Cardiac septum (tissue), 1 donor: ENCODE results near the gene CEP128. TPM values are rescaled to one million over a fixed set of nuclear protein-coding genes. Genes with fewer than 3 reads are reported as not detected.

Experiments used
- DNase-seq: peaks from one replicate; pipeline ENCODE4 v3.0.0-alpha.2; 2020; ENCODE audit warnings: low spot score
- intact Hi-C: fragments of 100-400 bp; cut with DNase I; formaldehyde crosslinking; loops from one replicate; pipeline ENCODE4 v1.14.0; 2022
- total RNA-seq: library from RNA; stranded (reverse); fragmentation: NEBNext Ultra II Directional; extraction: Animal tissue kit (Norgen Biotek cat#: 25700); gene quantifications from one replicate; pipeline ENCODE4 v1.2.1, GENCODE V29; 2021
- donor health status: DM: no; HTN: no; CAD: no.

CEP128 gene
- total RNA-seq, 1 donor from 2014 or later = 3.0 TPM

DNA sequence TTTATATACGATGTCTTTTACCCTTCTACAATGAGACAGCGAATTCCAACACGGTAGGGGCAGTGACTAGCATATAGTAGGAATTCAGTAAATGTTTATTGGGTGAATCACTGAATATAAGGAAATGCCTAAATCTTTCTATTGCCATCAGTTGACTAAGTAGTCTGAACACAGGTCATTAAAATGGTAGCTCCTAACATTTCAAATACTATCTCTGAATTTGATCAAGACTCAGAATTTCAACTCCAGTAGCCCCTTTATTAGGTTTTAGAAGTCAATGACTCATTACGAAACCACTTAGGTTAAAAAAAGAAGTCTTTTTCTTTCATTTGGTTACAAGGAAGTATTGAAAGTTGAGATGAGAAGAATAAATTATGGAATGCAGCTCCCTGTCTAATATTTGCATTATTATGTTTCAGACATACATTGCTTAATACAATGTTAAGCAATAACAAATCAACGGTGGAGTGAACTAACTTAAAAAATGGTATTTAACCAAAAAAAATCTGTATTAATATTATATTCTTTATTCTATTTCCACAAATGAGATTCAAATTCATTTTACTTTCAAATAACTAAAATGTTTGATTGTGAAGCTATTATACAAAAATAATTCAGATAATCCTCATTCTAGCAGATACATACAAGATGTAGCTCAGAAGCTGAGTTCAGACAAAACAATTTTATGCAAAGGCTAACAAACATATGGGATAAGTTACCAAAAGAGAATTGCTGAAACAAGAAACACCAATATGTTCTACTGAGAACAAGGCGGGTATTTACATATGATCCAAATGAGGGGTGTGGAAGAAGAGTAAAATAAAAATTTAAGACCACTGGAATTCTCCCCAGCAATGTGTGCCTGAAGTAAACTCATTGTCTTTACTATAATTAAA is 302.7 kb downstream of the CEP128 start:
- no peak for DNase-seq

DNA sequence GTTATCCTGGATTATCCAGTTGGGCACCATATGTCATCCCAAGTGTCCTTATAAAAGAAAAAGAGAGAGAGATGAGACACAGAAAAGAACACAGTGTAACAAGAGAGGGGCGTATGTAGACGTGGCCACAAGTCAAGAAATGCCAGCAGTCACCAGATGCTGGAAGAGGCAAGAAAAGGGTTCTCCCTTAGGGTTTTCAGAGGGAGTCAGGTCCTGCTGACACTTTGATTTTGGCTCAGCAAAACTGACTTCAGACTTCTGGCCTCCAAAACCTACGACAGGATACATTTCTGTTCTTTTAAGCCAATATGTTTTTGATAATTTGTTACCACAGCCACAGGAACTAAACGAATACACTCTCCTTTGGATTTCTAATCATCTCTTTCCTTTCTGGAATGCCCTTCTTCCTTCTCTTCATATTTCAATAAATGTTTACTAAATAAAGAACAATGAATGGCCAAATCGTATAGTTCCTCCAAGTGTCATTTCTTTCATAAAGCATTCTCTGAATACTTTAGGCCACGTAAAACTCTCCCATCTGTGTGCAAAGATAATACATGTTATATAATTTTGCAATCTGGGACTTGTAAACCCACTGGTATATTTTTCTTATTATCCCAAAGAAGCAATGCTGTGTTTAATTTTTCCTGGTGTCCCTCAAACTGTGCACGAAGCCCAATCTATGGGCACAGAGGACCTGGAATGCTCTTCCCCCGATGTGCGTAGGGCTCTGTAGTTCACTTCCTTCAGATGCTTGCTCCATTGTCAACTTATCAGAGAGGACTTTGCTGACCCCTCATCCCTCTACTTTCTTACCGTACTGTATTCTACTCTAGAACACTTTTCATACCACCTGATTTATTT is 303.6 kb downstream of the CEP128 start:
- DNase-seq = no peak
- intact Hi-C loops = no loop called here

More for the DNA sequence above, 302.7 kb downstream of the CEP128 start:
- intact Hi-C loops = no loop called here

DNA sequence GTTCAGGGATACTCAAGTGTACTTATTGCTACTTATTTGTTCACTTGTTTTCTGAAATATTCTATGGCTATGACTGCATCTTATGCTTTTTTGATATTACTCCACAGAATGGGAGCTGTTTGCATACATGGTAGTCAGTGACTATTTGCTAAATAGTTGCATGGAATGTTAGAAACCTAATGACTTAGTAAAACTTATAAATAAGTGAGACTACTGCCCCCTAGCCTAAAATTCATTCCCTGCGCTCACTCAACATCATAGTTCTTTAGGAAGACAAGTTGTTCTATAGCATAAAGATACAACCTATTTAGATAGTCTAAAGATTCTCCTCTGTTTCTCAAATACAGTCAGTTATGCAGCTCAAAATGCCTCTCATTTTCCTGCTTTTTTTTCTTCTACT is 305.5 kb downstream of the CEP128 start:
- intact Hi-C loops = no loop called here
- no peak for DNase-seq

DNA sequence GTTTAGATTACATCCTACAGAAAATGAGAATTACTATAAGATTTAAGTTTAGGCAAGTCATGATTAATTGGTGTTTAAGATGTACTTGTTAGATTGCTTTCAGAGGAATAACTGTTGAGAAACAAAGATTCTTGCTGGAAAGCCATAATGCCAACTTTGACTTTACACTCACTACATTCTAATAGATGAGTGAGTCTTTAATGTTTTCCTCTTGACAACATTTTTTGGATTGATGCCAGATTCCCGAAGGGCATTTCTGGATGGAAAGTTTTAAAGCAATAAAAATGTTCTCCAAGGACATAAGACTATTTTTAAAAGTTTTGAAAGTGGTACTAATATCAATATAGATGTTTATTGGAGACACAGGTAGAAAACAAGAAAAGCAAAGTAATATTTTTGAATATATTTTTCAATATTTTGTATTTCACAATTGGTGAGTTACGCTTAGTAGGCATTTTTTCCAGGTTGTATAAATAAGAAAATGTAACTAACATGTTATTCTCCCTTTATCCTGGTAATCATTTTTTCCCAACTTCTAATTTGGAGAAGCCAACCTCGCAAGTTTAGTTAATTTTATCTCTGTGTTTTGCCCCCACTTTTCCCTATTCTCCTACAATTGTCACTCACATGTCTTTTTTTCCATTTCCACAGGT is 307.3 kb downstream of the CEP128 start:
- DNase-seq = no peak
- intact Hi-C loops = no loop called here

DNA sequence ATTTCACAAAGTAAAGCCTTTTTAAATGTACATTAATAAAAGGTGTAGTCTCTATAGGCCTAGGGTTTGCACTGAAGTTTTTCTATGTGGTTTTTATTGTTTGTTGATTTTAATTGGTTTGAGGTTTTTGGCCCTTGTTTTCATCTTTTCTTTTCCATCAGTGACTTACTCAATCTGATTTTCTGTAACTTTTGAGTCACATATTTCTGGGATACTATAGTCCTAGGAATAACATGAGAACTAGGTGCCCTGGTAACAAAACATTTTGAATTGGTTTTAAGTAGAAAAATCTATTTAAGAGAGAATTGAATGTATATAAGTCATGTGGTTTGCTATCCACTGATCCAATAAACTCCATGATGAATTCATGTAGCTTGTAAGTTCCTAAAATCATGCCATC is 311.9 kb downstream of the CEP128 start:
- no peak for DNase-seq
- intact Hi-C loops = no loop called here

DNA sequence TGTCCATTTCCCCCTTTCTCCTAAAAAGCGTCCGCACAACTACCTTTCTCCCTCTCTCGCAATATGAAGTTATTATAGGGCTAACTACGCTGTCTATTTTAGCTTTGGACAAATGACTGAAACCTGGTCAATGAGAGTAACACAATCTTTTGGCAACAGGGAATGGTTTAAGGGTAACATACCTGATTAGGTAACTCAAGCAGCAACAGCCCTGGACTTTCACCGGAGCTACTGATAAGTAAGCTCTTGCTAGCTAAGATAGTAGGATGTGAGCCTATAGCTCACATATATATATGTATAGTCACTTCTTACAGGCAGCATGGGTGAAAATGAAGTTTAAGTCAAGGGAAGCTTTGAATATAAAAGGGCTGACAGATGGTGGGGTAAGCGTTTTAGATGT is 313.0 kb downstream of the CEP128 start:
- no peak for DNase-seq
- intact Hi-C loops = no loop called here

DNA sequence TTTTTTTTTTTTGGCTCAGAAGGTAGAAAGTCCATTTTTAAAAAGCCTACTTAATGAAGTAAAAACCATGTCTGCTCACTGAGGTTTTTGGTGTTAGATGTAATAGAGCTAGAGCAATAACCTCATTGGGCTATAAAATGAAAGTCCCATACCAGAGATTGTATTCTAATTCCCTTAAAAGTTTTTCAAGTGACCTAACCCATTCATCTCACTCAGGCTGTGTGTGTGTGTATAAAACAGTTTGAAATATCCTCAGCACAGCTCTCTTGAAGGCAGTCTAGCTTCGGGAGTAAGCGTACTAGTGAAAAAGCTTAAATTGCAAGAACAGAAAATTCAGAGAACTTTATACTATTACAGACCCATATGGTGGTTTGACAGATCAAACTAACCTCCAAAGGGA is 313.8 kb downstream of the CEP128 start:
- intact Hi-C loops = no loop called here
- DNase-seq = no peak

DNA sequence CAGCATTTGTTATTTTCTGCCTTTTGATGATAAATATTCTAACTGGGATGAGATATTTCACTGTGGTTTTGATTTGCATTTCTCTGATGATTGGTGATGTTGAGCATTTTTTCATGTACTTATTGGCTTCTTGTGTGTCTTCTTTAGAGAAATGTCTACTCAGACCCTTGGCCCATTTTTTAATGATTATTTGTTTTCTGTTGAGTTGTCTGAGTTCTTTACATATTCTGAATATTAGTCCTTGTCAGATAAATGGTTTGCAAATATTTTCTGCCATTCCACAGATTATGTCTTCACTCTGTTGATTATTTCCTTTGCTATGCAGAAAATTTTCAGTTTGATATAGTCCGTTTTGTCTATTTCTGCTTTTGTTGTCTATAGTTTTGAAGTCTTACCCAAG is 317.0 kb downstream of the CEP128 start:
- DNase-seq = no peak
- intact Hi-C loops = no loop called here

DNA sequence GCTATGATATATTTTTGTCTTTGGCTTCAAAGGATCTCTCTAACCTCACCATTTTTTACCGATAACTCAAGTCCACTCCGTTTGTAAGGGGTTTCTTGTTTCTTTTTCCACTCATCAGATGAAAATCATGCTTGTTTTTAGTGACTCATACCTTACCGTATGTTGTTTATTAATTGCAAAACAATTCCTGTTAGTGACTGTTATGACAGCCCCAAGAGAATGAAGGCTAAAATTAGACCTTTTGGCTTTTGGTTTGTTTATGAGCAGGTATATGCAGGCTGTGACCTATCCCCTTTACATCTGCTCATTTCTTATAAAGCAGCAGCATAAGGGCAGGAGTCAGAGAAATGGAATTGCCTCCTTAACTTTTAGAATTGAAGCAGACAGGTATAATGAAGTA is 319.8 kb downstream of the CEP128 start:
- DNase-seq = no peak
- intact Hi-C loops = no loop called here

DNA sequence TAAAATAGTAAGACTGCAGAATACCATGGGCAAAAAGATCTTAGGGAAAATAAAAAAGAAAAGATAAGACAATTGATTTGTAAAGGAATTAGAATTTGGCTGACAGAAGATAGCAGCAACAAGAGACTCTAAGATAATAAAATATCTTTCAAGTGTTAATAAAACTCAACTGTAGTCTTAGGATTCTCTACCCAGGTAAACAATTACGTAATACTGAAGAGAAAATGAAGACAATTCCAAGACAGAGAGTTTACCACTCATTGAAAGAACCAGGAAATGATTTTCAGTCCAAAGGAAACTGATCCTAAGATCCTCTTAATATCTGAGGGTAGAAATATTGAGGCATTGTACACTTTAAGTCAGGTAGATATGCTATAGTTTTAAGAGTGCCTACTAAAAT is 321.1 kb downstream of the CEP128 start:
- DNase-seq = no peak
- intact Hi-C loops = no loop called here

DNA sequence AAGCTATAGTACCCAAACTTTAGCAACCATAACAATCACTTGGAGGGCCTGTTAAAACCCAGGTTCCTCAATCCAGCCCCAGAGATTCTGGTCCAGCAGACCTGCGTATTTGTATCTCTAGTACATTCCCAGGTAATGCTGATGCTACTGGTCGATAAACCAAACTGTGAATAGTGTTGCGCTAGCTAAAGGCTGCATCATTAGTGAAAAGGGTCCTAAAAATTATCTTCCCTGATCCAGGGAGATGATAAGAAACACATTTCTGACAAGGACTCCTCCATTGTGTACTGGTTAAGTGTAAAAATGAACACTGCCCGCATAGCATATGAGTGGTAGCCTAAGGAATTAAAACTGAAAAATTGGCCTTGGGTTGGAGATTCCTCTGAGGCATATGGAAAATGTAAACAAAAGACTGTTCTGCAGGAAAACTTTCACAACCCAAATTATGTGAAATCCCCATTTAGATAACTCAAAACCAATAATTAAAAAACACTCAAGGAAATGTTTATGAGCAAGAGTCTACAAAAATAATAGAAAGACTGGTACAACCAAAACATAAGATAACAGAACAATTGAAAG is 322.7 kb downstream of the CEP128 start:
- no peak for DNase-seq
- intact Hi-C loops = no loop called here

DNA sequence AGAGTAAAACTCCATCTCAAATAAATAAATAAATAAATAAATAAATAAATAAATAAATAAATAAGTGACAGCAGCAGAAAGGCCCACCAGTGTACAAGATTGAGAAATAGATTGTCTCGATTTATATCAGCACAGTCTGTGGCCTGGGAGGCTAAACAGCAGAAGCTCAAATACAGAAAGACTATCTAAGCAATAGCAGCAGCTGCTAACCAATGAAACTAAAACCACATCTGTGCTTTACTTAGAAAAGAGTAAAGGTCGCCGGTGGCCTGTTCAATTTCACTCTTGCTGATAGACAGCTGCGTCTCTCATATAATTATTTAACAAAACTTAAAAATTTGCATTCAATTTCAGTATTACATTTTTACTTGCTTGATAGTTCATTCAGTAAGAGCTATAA is 325.7 kb downstream of the CEP128 start:
- intact Hi-C loops = no loop called here
- DNase-seq = no peak

DNA sequence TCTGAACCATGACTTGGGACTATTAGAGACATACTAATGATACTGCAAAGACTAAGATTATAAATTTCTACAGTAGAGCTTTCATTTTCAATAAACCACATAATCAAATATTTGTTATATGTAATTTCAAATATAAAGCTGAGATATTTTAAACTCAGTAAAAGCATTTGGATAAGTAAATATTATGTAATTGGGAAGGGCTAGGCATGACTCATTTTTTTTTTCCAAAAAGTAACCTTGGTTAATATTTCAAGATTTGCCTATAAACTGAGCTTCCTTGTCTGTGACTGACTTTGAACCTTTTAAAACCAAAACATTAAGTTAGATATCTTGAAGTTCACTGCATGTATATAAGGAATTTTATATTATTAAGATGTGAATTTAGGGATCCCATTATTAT is 332.5 kb downstream of the CEP128 start:
- intact Hi-C loops = no loop called here

DNA sequence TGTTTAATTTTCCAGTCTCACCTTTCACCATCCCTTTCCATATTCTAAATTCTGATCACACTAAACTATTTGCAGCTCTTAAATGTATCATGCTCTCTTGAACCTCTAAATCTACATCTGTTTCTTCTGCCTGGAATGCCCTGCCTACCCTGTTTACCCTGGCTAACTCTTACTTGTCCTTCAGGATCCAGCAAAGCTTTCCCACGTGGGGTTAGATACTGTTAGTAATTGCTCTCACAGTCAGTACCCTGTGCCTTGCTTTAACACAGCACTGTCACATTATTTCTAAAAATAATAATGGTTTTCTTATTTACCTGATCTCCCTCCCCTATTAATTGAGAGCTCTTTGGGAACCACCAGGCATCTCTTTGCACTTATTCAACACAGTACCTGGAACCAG is 333.0 kb downstream of the CEP128 start:
- intact Hi-C loops = no loop called here

More for the DNA sequence above, 332.5 kb downstream of the CEP128 start:
- DNase-seq = no peak

DNA sequence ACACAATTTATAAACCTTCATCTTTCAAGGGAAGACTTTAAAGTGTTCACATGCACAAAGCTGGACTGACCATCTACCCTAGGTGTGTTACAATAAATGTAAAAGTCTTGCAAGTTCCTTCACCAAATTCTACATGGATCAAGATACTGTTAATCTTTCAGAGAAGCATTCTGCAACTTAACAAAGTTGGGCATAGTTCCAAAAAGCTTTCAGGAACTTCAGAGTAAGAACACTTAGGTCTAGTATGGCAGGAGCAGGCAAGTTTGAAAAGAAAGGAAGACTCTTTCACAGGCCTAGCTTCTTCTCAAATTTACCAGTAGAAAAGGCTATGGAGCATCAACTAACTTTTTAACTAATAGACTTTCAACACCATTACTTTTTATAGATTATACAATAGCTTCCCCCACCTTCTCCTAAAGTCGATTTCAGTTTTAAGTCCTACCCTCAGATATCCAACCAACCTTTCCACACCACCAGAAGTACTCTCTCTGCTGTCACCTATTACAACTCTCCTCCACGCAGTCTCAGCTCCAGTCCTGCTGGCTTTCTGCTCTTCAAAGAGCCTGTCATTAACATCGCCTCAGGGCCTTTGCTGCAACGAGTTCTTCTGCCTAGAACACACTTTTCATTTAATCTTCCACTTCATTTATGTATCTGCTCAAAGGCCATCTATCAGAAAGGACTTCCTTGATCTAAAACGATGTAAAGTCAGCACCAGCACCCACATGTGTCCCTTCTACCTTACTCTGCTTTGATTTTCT is 333.9 kb downstream of the CEP128 start:
- no peak for DNase-seq
- intact Hi-C loops = no loop called here

More for the DNA sequence above, 333.0 kb downstream of the CEP128 start:
- no peak for DNase-seq

DNA sequence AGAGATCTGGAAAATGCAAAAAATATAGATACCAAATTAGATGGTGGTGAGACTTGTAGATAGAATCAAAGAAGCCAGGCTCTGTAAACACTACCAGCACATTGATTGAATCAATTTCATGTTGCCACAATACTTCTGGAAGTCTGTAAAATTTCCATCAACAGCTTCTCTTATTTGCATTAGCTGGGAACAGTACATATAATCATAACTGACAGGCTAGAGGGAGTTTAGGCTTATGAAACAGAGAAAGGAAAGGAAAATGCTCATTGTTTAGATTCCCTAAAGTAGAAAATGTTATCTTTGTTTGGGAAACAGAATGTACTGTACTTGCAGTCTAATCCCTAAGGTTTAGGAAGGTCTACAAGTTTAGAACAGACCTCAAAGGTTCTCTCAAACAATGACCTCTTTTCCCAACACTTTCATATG is 335.2 kb downstream of the CEP128 start:
- intact Hi-C loops = no loop called here
- DNase-seq = no peak

DNA sequence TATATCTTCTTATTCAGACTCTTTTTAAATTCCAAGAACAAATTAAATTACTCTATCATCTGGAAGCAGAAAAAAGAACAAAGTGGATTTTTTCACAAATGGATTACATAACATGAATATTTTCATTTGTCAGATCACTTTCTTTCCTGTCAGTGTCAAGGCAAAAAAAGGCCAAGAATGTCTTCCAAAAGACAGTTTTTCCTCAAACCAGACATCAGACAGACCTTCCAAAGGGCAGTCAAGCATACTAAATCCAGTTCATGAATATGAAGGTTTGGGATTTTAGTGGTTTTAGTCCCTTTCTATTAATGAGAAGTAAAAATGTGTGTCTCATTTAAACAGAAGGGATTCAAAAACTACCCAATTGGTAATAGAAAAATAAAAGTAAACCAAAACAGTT is 336.0 kb downstream of the CEP128 start:
- no peak for DNase-seq
- intact Hi-C loops = no loop called here

DNA sequence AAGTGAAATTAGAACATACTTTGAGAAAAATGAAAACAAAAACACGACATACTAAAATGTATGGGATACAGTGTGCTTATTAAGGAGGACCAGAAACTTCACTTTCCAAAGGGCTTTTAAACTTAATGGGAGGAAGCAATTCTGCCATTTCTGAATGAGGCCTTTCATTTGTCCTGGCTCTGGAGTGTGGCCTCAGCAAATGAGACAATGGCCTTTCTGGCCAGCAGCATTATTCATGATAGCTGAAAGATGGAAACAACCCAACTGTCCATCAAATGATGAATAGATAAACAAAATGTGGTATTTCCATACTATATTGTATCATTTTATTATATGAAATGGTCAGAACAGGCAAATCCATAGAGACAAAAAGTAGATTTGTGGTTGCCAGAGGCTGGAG is 338.6 kb downstream of the CEP128 start:
- no peak for DNase-seq
- intact Hi-C loops = no loop called here

DNA sequence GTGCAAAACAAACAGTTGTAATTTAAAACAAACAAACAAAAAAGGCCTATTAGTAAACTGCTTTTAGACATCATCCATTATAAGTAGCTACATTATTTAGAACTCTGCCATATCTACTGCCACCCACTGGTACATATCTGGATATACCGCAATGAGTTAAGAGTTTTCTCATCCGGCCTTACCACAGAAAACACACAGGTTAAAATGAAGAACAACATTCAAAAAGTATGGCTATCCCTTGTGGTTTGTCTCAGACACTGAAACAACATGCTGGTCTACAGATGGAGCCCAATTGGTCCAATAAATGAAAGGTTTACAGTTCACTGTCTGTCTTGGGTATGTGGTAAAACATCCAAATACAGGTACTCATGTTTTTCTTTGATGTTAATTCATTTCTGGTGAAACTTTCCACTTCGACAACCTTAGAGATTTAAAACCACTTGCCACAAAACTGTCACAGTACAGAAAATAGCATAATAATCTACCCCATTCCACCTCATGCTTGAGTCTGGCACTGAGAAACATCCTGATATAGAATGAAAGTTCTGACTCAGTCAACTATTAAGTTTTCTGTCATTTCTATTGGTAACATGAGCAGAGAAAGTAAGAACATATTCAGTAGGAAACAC is 354.3 kb downstream of the CEP128 start:
- intact Hi-C loops = no loop called here
- DNase-seq = no peak
